Esophagus squamous epithelium (tissue), 5 donors: ENCODE data around the gene POP7. TPM values are rescaled to one million over a fixed set of nuclear protein-coding genes. Genes with fewer than 3 reads are reported as not detected.

Source experiments
- DNase-seq: peaks from one replicate; lab custom pipeline; 2025; lab: John Stamatoyannopoulos, UW
- H3K27ac ChIP-seq, 4 donors: fragments of 200-600 bp; sonication (generic); one replicate each; pipeline ENCODE4 v1.5.1; 2016 to 2019; ENCODE audit warnings: mild to moderate bottlenecking in 1 of 4
- H3K27me3 ChIP-seq, 4 donors: fragments of 200-600 bp; sonication (generic); 1 replicate in 3 of 4; 2 replicates in 1 of 4; pipeline versions ENCODE4 v1.5.1 to v1.6.0; 2017 to 2021; ENCODE audit warnings: antibody characterized with exemption in 1 of 4
- H3K36me3 ChIP-seq, 3 donors: fragments of 200-600 bp; sonication (generic); one replicate each; pipeline ENCODE4 v1.5.1; 2016 to 2019
- H3K4me1 ChIP-seq, 3 donors: fragments of 200-600 bp; sonication (generic); one replicate each; pipeline ENCODE4 v1.5.1; 2017 to 2019
- H3K4me3 ChIP-seq, 4 donors: fragments of 200-600 bp; sonication (generic); 1 replicate in 3 of 4; 2 replicates in 1 of 4; pipeline ENCODE4 v1.5.1; 2016 to 2019; ENCODE audit warnings: mild to moderate bottlenecking in 2 of 4, moderate library complexity in 1 of 4
- H3K9me3 ChIP-seq, 3 donors: fragments of 200-600 bp; sonication (generic); one replicate each; pipeline ENCODE4 v1.5.1; 2016 to 2019
- CTCF ChIP-seq, 6 experiments: fragments of 450-650 bp in 4 of 6; fragments of 200-600 bp in 2 of 6; sonication (generic) in 2 of 6; IDR thresholded peaks; one replicate each; pipeline ENCODE4 v1.5.1; 2016 to 2019; ENCODE audit warnings: antibody characterized with exemption in 6 of 6, mild to moderate bottlenecking in 4 of 6, moderate library complexity in 4 of 6
- POLR2A ChIP-seq, 4 donors: fragments of 450-650 bp; IDR thresholded peaks; one replicate each; pipeline ENCODE4 v1.6.1; 2017; ENCODE audit warnings: antibody characterized with exemption in 4 of 4, mild to moderate bottlenecking in 4 of 4, moderate library complexity in 3 of 4
- WGBS, 2 donors: methylation state at CpG; one replicate each; pipeline ENCODE4 v1.1.5; 2018; 5-methylcytosine and 5-hydroxymethylcytosine counted together
- intact Hi-C: fragments of 100-400 bp; cut with DNase I; formaldehyde crosslinking; loops from one replicate; pipeline ENCODE4 v1.15.0; 2022
- total RNA-seq, 4 donors: library from RNA; depleted of rRNA; stranded (reverse); fragments of >200 nt; gene quantifications; one replicate each; pipeline ENCODE4 v1.1.0, GENCODE V29; 2016
- donor health status: DM: yes; HTN: yes; CAD: no.

Gene POP7
- total RNA-seq, 4 donors from 2014 or later = 28.0 to 36.7 (median 30.0) TPM

GRCh38 chr7:100677308-100678267, 28.3 kb upstream of the POP7 start:
- H3K4me1 ChIP-seq = peaks cover 26 to 80% (median 32%) of the 10 kb centered on the region in 3 donors
- H3K27me3 ChIP-seq = no peaks in the 10 kb centered on the region
- intact Hi-C loops = no loop called here
- 83 to 90% methylated on average over 7 to 10 of the region's 36 CpGs for WGBS, 2 donors
- H3K9me3 ChIP-seq = no peaks in the 10 kb centered on the region
- TF ChIP-seq POLR2A (IDR thresholded peaks at IDR 0.05) (no peak), CTCF (IDR thresholded peaks at IDR 0.05) (no peak)
- no peak overlapping the region for H3K4me3 ChIP-seq
- DNase-seq = no peak
- H3K27ac ChIP-seq = no peak overlapping the region
- peaks cover 38 to 62% (median 38%) of the 10 kb centered on the region in 3 donors for H3K36me3 ChIP-seq

- H3K27ac ChIP-seq = peak overlapping the region in 3 of 4 donors; percentile 51 to 86 (median 79)
- H3K27me3 ChIP-seq = no peaks in the 10 kb centered on the region
- intact Hi-C loops = no loop called here
- no peaks in the 10 kb centered on the region for H3K9me3 ChIP-seq
- 76 to 78% methylated on average over 23 to 26 of the region's 35 CpGs for WGBS, 2 donors
- TF ChIP-seq CTCF (IDR thresholded peaks at IDR 0.05) = no peak
- peaks cover 40 to 70% (median 43%) of the 10 kb centered on the region in 3 donors for H3K36me3 ChIP-seq
- peaks cover 23 to 74% (median 28%) of the 10 kb centered on the region in 3 donors for H3K4me1 ChIP-seq
- no peak overlapping the region for H3K4me3 ChIP-seq
- DNase-seq = no peak
Observed at GRCh38 chr7:100678291-100678984, 27.5 kb upstream of the POP7 start.

- peak overlapping the region; percentile 45 to 86 (median 82) for H3K27ac ChIP-seq
- peaks cover 44 to 79% (median 52%) of the 10 kb centered on the region in 3 donors for H3K36me3 ChIP-seq
- no peak overlapping the region for H3K4me3 ChIP-seq
- no peaks in the 10 kb centered on the region for H3K27me3 ChIP-seq
- intact Hi-C loops = no loop called here
- H3K9me3 ChIP-seq = no peaks in the 10 kb centered on the region
- no peak for DNase-seq
- TF ChIP-seq POLR2A (IDR thresholded peaks at IDR 0.05) = no peak
- no peak for TF ChIP-seq CTCF (IDR thresholded peaks at IDR 0.05)
- 69 to 73% methylated on average over 8 of the region's 13 CpGs for WGBS, 2 donors
- peaks cover 23 to 74% (median 28%) of the 10 kb centered on the region in 3 donors for H3K4me1 ChIP-seq
Observed at GRCh38 chr7:100679129-100679926, 26.6 kb upstream of the POP7 start.

- no peak for TF ChIP-seq CTCF (IDR thresholded peaks at IDR 0.05)
- no peak for TF ChIP-seq POLR2A (IDR thresholded peaks at IDR 0.05)
- H3K4me3 ChIP-seq = no peak overlapping the region
- no peak for DNase-seq
- H3K4me1 ChIP-seq = peaks cover 23 to 74% (median 28%) of the 10 kb centered on the region in 3 donors
- H3K27ac ChIP-seq = peak overlapping the region; percentile 64 to 86 (median 82)
- H3K9me3 ChIP-seq = no peaks in the 10 kb centered on the region
- intact Hi-C loops = no loop called here
- 44 to 52% methylated on average over 10 to 13 of the region's 13 CpGs for WGBS, 2 donors
- peaks cover 51 to 87% (median 60%) of the 10 kb centered on the region in 3 donors for H3K36me3 ChIP-seq
- no peaks in the 10 kb centered on the region for H3K27me3 ChIP-seq
Observed at GRCh38 chr7:100679927-100680575, 25.9 kb upstream of the POP7 start.
